HEK293 (cell line): ENCODE measurements around the gene PRPF19.

Experiments used
- CTCF ChIA-PET: fragments of 350-600 bp; formaldehyde crosslinking; extraction: SDS; loops from one replicate; lab custom pipeline; 2021; ENCODE audit warnings: antibody characterized with exemption; lab: Yijun Ruan, JAX
- POLR2A ChIA-PET: fragments of 300-600 bp; formaldehyde crosslinking; extraction: SDS; loops from one replicate; lab custom pipeline; 2020; ENCODE audit warnings: antibody characterized with exemption, inconsistent platforms; lab: Yijun Ruan, JAX
- H3K27ac ChIP-seq: fragments of 200-500 bp; sonication (Bioruptor generic); 2 replicates; pipeline ENCODE4 v1.5.1; 2014; ENCODE audit warnings: low read depth, low read length, control low read depth, inconsistent platforms; ENCODE audit errors: extremely low read depth
- H3K36me3 ChIP-seq, 2 experiments: fragments of 200-500 bp in 1 of 2; sonication (Bioruptor generic) in 1 of 2; 1 replicate in 1 of 2; 2 replicates in 1 of 2; pipeline ENCODE4 v1.5.1; 2014 to 2017; ENCODE audit warnings: inconsistent platforms in 2 of 2, low read length in 2 of 2; ENCODE audit not compliant: control insufficient read depth in 2 of 2, insufficient read depth in 1 of 2
- H3K4me1 ChIP-seq: fragments of 200-500 bp; sonication (Bioruptor generic); 2 replicates; pipeline ENCODE4 v1.5.1; 2014; ENCODE audit warnings: mild to moderate bottlenecking, low read length, inconsistent platforms; ENCODE audit not compliant: control insufficient read depth, insufficient read depth
- H3K4me3 ChIP-seq: 2 replicates; pipeline ENCODE4 v1.5.1; 2011; ENCODE audit warnings: low read depth, mild to moderate bottlenecking, control low read depth, low read length, moderate library complexity
- H3K9me3 ChIP-seq: fragments of 200-500 bp; sonication (Bioruptor generic); 2 replicates; pipeline ENCODE4 v1.5.1; 2014; ENCODE audit warnings: low read depth, low read length, inconsistent platforms; ENCODE audit not compliant: control insufficient read depth, insufficient read depth
- FEZF1 ChIP-seq: fragments of 450-650 bp; formaldehyde crosslinking; IDR thresholded peaks from 2 replicates; pipeline ENCODE4 v1.5.1; 2016; ENCODE audit warnings: missing biosample characterization, missing genetic modification characterization
- HOXD13 ChIP-seq: sonication (generic); formaldehyde crosslinking; IDR thresholded peaks from 2 replicates; pipeline ENCODE4 v1.8.0; 2022; ENCODE audit warnings: missing genetic modification reagents, borderline replicate concordance
- KLF1 ChIP-seq: fragments of 450-650 bp; formaldehyde crosslinking; IDR thresholded peaks from 2 replicates; pipeline ENCODE4 v1.5.1; 2016; ENCODE audit warnings: missing biosample characterization, missing genetic modification characterization
- KLF10 ChIP-seq: fragments of 450-650 bp; IDR thresholded peaks from 2 replicates; pipeline ENCODE4 v1.5.1; 2018; ENCODE audit warnings: missing biosample characterization, mild to moderate bottlenecking, missing genetic modification characterization
- PBX3 ChIP-seq: sonication (generic); formaldehyde crosslinking; IDR thresholded peaks from 2 replicates; pipeline ENCODE4 v1.8.1; 2022; ENCODE audit warnings: mild to moderate bottlenecking, moderate library complexity, missing genetic modification reagents
- PRDM10 ChIP-seq: fragments of 450-650 bp; formaldehyde crosslinking; IDR thresholded peaks from 2 replicates; pipeline ENCODE4 v1.5.1; 2016; ENCODE audit warnings: missing biosample characterization, missing genetic modification characterization
- REST ChIP-seq: fragments of 450-650 bp; formaldehyde crosslinking; IDR thresholded peaks from 2 replicates; pipeline ENCODE4 v1.5.1; 2016; ENCODE audit warnings: missing biosample characterization, missing genetic modification characterization
- SP3 ChIP-seq: fragments of 450-650 bp; formaldehyde crosslinking; IDR thresholded peaks from 2 replicates; pipeline ENCODE4 v1.5.1; 2016; ENCODE audit warnings: missing biosample characterization, missing genetic modification characterization
- TSHZ1 ChIP-seq: fragments of 450-650 bp; formaldehyde crosslinking; IDR thresholded peaks from 2 replicates; pipeline ENCODE4 v1.5.1; 2016; ENCODE audit warnings: missing biosample characterization, missing genetic modification characterization, borderline replicate concordance
- ZFP41 ChIP-seq: fragments of 450-650 bp; formaldehyde crosslinking; IDR thresholded peaks from 2 replicates; pipeline ENCODE4 v1.5.1; 2016; ENCODE audit warnings: missing biosample characterization, missing genetic modification characterization, borderline replicate concordance
- ZNF202 ChIP-seq: fragments of 450-650 bp; formaldehyde crosslinking; IDR thresholded peaks from 2 replicates; pipeline ENCODE4 v1.5.1; 2016; ENCODE audit warnings: missing biosample characterization, missing genetic modification characterization, borderline replicate concordance
- ZNF211 ChIP-seq: fragments of 450-650 bp; formaldehyde crosslinking; IDR thresholded peaks from 2 replicates; pipeline ENCODE4 v1.5.1; 2016; ENCODE audit warnings: low read depth, missing biosample characterization, missing genetic modification characterization
- ZNF223 ChIP-seq: fragments of 450-650 bp; formaldehyde crosslinking; IDR thresholded peaks from 2 replicates; pipeline ENCODE4 v1.5.1; 2016; ENCODE audit warnings: missing biosample characterization, missing genetic modification characterization
- ZNF248 ChIP-seq: fragments of 450-650 bp; formaldehyde crosslinking; IDR thresholded peaks from 2 replicates; pipeline ENCODE4 v1.5.1; 2017; ENCODE audit warnings: missing biosample characterization, missing genetic modification characterization
- ZNF394 ChIP-seq: fragments of 450-650 bp; formaldehyde crosslinking; IDR thresholded peaks from 2 replicates; pipeline ENCODE4 v1.5.1; 2016; ENCODE audit warnings: missing biosample characterization, missing genetic modification characterization, mild to moderate bottlenecking, moderate library complexity, borderline replicate concordance
- ZNF398 ChIP-seq: fragments of 450-650 bp; formaldehyde crosslinking; IDR thresholded peaks from 2 replicates; pipeline ENCODE4 v1.5.1; 2017; ENCODE audit warnings: missing biosample characterization, missing genetic modification characterization
- ZNF580 ChIP-seq: fragments of 450-650 bp; formaldehyde crosslinking; IDR thresholded peaks from 2 replicates; pipeline ENCODE4 v1.5.1; 2016; ENCODE audit warnings: missing biosample characterization, missing genetic modification characterization
- ZSCAN18 ChIP-seq: fragments of 450-650 bp; formaldehyde crosslinking; IDR thresholded peaks from 2 replicates; pipeline ENCODE4 v1.5.1; 2016; ENCODE audit warnings: missing biosample characterization, missing genetic modification characterization
- ZSCAN30 ChIP-seq: fragments of 450-650 bp; IDR thresholded peaks from 2 replicates; pipeline ENCODE4 v1.5.1; 2018; ENCODE audit warnings: missing biosample characterization, mild to moderate bottlenecking, missing genetic modification characterization, moderate library complexity

Gene PRPF19

GRCh38 chr11:60906132-60906972, at the start of gene PRPF19:
Gene PRPF19, minus strand, starts transcription at chr11:60906585. Its CDS starts 203 bp downstream, at chr11:60906382.
- H3K4me1 ChIP-seq, result no peaks in the 10 kb centered on the region; the same call in 1 of the 2 replicates
- CTCF ChIA-PET, result interaction anchor here (2.9 kb wide), 1 partner anchor 75 kb away, joined by 19 read pairs; no protein-coding TSS in a partner anchor
- peak within 1 kb of the TSS; percentile 88 for H3K4me3 ChIP-seq
- H3K36me3 ChIP-seq, result peaks cover 0 to 35% of the 10 kb centered on the region in 2 experiments; a peak in 1 of 3 replicates
- H3K27ac ChIP-seq, result peak within 1 kb of the TSS; percentile 84
- POLR2A ChIA-PET, result interaction anchor here (0.8 to 2.8 kb wide), 7 partner anchors 9 to 20 kb away, joined by 3 to 36 read pairs (median 5); partner anchors contain the start of genes TMEM109 and TMEM132A
- H3K9me3 ChIP-seq, result no peaks in the 10 kb centered on the region
- TF ChIP-seq ZNF580 (tag by site-specific recombination) (no peak), ZNF248 (no peak), TSHZ1 (tag by site-specific recombination) (no peak), KLF10 (tag by site-specific recombination) (no peak), KLF1 (tag by site-specific recombination) (no peak), ZSCAN30 (0 out of 2 replicates have a peak, but pooled peaks have one; percentile 51), ZNF394 (tag by site-specific recombination) (no peak), PRDM10 (tag by site-specific recombination) (peak; percentile 46), REST (tag by site-specific recombination) (peak; percentile 26), HOXD13 (CRISPR knock-in tag) (peak; percentile 87), ZNF398 (tag by site-specific recombination) (peak; percentile 32; the same call in 1 of the 2 replicates), PBX3 (CRISPR knock-in tag) (no peak), ZSCAN18 (no peak), FEZF1 (tag by site-specific recombination) (no peak), ZNF211 (tag by site-specific recombination) (no peak), ZNF202 (tag by site-specific recombination) (no peak), ZFP41 (tag by site-specific recombination) (no peak), ZNF223 (no peak), SP3 (tag by site-specific recombination) (peak; percentile 26; the same call in 1 of the 2 replicates)
